Activated effector memory CD4-positive, alpha-beta T cell treated with Interleukin-2 at 50 U/mL for 16 hours (primary cell): ENCODE data around the gene LAMA3.

Experiments
- DNase-seq: peaks from one replicate; pipeline ENCODE4 v3.0.0-alpha.2; 2020

Gene LAMA3

DNA sequence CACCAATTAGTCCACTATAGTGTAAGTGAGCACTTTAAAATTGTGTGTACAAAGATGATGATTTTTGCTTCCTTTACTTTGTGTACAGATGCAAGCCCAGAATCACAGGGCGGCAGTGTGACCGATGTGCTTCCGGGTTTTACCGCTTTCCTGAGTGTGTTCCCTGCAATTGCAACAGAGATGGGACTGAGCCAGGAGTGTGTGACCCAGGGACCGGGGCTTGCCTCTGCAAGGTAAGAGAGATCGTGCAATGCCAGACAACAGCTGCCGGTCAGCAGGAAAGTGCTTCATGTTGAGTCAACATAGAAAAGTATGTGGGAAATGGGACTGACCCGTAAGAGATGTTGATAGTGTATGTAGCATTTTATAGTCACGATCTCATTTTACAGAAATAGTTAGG lies 168.5 kb downstream of the LAMA3 start:
- no peak for DNase-seq

DNA sequence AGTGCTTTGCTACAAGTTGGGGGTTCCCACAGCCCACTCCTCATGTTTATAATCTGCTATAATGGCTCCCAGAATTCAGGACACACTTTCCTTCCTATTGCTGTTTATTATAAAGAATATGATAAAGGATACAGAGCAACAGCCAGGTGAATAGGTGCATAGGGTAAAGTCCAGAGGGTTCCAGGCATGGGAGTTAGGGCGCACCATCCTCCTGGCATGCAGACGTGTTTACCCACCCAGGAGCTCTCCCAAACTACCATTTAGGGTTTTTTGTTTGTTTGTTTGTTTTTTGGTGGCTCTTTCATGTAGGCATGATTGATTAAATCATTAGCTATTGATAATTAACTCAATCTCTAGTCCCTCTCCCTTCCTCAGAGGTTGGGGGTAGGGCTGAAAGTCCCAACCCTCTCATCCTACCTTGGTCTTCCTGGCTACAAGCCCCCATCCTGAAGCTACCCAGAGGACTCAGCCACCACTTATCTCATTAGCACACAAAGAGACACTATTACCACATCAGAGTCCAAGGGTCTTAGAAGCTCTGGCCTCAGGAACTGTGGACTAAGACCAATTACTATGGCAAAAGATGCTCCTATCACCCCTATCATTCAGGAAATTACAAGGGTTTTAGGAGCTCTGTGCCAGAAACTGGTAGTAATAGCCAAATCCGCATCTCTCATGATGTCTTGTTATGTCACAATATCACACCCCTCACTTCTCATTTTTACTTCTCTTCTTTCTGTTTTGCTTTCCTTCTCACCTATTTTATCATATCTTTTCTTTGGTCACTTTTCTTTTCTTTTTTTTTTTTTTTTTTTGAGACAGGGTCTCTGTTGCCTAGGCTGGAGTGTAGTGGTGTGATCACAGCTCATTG lies 170.4 kb downstream of the LAMA3 start:
- no peak for DNase-seq

GRCh38 chr18:23861326-23861725 lies 172.1 kb downstream of the LAMA3 start:
- DNase-seq = no peak

GRCh38 chr18:23861805-23862470 lies 172.7 kb downstream of the LAMA3 start:
- DNase-seq = no peak

GRCh38 chr18:23864624-23865023 lies 175.4 kb downstream of the LAMA3 start:
- DNase-seq = peak; percentile 23

DNA sequence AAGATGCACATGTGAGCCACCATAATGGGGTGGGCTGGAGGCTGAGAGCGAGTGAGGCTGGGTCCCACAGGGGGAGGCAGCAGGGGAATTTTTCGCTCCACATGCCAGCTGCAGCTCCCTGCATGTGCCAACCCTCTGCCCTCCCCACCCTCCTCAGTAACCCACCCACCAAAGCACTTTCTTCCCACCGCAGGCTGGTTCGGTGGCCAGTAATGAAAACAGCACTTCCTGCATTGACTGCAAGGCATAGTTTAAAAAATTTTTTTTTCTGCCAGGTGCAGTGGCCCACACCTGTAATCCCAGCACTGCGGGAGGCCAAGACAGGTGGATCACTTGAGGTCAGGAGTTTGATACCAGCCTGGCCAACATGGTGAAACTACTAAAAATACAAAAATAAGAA lies 177.8 kb downstream of the LAMA3 start:
- no peak for DNase-seq

DNA sequence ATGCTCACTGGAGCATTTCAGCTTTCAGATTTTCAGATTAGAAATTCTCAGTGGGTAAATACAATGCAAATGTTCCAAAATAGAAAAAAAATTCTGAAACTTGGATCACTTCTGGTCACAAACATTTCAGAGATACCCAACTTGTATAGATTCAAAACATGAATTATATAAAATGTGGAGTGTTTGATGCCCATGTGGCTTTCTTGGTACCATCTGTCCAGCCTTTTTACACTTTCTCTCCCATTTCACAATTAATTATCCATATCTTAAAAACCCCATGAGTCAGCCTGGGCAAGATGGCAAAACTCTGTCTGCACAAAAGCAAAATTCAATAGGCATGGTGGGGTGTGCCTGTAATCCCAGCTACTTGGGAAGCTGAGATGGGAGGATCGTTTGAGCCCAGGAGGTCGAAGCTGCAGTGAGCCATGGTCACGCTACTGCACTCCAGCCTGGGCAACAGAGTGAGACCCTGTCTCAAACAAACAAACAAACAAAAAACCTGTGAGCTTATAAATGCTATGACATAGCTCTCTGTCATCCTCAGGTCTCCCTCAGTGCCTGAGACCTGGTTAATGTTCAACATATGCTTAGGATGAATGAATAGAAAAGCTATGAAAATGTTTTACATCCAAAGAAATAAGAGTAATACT lies 179.0 kb downstream of the LAMA3 start:
- DNase-seq = no peak

GRCh38 chr18:23870676-23871380 lies 181.6 kb downstream of the LAMA3 start:
- no peak for DNase-seq

DNA sequence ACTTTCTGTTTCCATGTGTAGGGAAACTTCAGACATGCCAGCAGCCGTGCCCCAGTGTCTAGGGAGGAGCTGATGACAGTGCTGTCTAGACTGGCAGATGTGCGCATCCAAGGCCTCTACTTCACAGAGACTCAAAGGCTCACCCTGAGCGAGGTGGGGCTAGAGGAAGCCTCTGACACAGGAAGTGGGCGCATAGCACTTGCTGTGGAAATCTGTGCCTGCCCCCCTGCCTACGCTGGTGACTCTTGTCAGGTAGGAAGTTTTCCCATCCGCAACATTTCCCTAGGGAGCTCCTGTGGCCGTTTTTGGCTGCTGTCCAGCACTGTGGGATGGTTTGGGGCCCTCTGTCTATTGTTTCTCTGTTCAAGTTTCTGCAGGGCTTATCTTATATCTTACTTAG lies 182.2 kb downstream of the LAMA3 start:
- peak; percentile 65 for DNase-seq

GRCh38 chr18:23872701-23873550 lies 183.7 kb downstream of the LAMA3 start:
- peak; percentile 38 for DNase-seq

DNA sequence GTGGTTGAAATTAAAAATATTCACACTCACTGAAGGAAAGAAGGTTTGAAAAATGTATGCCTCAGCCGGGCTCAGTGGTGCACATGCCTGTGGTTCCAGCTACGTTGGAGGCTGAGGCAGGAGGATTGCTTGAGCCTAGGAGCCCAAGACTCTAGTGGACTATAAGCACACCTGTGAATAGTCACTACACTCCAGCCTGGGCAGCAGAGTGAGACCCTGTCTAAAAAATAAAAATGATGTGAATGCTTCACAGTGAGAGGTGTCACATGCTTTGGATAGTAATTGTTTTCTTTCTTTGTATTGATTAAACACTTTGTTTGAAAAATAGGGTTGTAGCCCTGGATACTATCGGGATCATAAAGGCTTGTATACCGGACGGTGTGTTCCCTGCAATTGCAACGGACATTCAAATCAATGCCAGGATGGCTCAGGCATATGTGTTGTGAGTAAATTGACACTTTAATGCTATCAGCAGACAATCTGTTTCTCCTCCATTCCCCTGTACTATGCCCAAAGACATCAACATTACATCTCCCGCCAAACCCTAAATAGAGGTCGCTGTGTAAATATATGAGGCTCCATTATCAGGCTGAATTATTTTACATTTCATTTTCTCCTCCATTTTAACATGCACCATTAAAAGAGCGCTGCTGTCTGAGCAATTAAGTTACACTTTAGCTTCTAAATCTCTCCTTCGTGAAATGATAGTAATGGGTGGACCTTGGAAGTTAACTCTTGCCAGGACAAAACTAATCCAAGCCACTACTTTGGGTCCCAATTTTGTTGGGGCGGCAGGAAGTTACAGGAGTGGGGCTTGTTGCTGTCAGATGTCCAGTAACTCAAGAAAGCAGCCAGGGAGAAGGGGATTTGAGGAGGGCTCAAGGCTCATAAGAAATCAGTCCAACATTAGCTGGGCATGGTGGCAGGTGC lies 187.0 kb downstream of the LAMA3 start:
- no peak for DNase-seq

DNA sequence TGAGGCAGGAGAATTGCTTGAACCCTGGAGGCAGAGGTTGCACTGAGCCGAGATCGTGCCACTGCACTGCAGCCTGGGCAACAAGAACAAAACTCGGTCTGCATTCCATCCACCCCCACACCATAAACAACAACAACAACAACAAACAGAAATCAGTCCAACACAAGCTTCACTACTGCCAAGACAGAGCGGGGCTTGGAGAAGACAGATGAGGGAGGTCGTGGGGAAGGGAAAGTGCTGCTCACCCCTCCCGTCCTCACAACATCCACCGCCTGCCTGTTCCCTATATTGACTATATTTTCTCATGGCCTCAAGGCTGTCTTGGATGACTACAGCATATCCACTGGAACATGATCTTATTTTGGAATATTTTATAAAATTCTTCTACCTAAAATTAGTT lies 187.7 kb downstream of the LAMA3 start:
- no peak for DNase-seq

- no peak for DNase-seq
Observed at GRCh38 chr18:23877371-23877770, 188.1 kb downstream of the LAMA3 start.

DNA sequence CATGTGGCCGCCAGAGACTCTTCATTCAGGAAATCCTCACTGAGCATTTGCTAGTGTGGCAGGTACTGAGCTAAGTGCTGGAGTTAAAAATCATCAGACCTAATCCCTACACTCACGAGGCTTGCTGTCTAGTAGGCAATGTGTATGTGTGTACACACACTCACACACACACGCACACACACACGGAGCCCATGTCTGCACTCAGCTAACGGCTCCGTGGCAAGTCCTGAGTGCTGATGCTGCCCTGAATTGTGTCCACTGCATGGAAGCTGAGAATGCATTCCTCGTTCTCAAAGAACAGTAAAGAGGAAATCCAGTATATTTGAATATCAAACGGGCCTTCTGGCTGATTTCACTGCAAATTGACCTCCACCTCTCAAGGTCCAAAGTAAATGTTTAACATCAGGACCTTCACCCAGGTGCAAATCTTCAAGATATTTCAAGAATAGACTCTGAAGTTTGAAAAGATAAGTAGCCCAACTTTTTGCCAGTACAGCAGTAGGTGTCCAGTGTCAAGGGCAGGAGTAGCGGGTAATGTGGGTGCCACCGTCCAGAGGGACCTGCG lies 189.2 kb downstream of the LAMA3 start:
- DNase-seq = no peak

GRCh38 chr18:23879126-23879525 lies 189.9 kb downstream of the LAMA3 start:
- DNase-seq = no peak

DNA sequence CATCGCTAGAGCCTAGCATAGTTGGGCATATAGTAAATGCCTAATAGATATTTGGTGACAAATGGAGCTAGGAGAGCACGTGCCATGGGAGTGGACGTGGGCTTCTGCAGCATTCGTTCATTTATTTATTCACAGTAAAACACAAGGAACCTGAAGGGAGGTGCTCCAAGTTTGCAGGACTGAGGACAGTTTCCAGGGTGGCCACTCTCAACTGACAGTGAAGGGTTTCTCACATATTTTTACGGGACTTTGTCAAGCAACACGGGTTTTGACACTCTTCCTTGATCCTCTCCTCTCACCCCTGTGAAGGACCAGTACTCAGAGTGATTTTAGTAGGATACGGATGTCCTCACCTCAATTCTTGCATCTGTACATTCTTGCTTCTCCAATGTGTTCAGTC lies 190.3 kb downstream of the LAMA3 start:
- DNase-seq = no peak

- no peak for DNase-seq
Observed at GRCh38 chr18:23879966-23880565, 190.8 kb downstream of the LAMA3 start.

DNA sequence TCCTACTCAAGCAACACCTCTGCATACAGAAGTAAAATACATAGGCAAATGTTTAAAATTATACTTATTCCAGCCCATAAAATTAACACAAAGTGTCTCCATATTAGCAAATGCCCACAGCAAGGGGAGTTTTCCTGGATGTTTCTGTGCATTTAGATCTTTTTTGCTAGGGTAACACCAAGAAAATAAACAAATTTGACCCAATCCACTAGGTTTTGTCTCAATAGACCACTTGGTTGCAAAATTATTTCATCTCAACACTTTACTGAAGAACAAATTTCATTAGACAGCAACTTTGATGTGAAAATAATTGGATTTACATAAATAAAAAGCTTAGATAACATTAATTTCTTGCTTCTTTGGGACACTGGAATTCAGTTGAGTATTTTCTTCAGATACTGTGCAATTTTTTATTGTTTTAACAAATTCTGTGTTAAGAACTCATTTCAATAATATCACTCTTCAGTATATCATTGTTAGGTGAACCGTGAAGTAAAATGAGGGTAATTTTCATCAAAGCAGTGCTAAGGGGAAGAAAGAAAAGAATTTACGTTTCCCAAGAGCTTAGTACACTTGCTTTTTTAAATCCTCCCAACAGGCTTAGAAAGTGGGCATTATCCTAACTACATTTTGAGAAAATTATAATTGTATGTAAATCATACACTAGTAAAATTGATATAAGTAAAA lies 191.8 kb downstream of the LAMA3 start:
- DNase-seq = no peak

GRCh38 chr18:23881778-23882177 lies 192.5 kb downstream of the LAMA3 start:
- DNase-seq = no peak
